T1000 (cell line): ENCODE data around the gene SPRYD3.
A peak's percentile ranks its signal among the peaks of the same experiment; 100 is the strongest.

Source experiments
- DNase-seq: peaks from one replicate; lab custom pipeline; 2025; ENCODE audit warnings: mixed read lengths; lab: John Stamatoyannopoulos, UW

SPRYD3 gene

GRCh38 chr12:53078425-53079225, 565 bp downstream of the SPRYD3 start:
- no peak for DNase-seq

DNA sequence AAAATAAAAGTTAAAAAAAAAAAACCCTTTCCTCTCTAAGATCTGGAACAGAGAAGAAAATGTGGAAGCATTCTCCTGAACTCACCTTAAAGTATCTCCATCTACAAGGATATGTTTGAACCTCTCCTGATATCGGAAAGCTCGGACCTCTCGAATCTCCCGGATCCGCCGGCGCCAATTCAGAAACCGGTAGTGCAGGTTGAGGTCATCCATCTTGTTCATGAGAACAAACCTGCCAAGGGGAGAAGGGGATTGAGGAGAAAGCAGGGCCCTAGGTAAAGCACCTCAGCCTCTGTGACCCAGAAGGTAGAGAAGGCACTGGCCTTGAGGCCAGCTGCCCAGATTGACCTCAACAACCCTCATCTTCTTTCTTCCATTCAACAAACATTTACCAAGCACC, 2.2 kb downstream of the SPRYD3 start:
- no peak for DNase-seq

- DNase-seq: no peak
These were observed 2.7 kb downstream of the SPRYD3 start for GRCh38 chr12:53076461-53076860.

DNA sequence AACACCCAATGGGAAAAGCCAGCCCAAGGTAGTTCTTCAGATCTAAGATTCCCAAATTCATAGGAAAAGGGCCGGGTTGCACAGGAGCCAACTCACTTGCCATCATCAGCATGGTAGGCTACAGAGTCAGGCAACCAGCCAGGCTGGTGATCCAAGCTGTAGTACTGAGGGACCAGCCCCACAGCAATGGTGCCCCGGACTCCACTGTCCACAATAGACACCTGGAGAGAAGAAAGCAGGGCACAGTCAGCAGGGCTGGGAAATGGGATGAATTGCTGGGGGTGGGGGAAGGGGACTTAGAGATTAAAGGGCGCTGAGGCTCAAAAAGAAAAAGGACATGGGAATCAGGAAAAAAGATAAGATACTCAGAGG, 4.2 kb downstream of the SPRYD3 start:
- no peak for DNase-seq

DNA sequence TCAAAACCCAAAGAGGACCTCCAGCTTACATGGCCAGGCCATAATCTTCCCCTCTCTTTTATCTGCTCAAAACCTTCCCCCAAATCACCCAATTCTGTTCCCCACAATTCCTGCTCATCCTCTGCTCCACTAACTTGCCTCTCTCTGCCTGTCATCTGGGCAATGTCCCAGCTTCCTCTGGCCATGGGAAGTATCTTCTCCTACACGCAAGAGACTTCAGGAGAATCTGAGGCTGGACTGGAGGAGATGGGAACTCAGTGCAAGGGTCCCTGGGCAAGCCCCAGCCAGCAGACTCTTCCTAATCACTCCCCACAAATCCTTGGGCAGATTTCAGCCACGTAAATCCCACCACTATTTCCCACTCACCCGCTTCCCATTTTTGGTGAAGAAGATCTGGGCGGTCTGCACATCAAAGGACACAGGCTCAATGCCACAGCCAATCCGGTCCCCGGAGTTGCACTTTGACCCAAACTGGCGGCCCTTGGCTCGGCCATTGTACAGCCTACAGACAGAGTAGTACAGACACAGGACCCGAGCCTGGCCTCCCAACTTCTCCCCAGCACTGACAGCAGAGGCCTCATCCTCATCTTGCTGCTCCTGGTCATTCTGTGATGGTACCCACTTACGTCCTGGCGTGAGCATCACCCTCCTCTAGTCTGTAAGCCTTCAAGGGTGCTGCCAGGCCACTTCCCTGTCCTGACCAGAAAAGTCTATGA, 4.7 kb downstream of the SPRYD3 start:
- no peak for DNase-seq

DNA sequence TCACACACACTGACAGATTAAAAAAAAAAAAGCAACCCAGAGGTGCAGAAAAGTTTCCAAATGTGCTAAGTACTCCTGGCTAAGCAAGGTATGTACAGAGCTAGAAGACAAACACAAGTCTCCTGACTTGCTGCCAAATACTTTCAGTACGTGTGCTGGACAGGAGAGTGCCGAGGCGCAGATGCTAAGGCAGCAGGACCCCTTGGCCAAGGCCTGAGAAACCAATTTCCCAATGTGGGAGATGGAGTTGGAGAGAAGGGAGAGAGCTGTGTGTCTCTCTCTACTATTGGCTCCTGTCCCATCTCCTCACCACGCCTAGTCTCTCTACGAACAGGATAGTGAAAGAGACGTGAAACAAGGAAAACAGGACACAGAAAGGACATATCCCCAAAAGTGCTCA, 5.3 kb downstream of the SPRYD3 start:
- no peak for DNase-seq

DNA sequence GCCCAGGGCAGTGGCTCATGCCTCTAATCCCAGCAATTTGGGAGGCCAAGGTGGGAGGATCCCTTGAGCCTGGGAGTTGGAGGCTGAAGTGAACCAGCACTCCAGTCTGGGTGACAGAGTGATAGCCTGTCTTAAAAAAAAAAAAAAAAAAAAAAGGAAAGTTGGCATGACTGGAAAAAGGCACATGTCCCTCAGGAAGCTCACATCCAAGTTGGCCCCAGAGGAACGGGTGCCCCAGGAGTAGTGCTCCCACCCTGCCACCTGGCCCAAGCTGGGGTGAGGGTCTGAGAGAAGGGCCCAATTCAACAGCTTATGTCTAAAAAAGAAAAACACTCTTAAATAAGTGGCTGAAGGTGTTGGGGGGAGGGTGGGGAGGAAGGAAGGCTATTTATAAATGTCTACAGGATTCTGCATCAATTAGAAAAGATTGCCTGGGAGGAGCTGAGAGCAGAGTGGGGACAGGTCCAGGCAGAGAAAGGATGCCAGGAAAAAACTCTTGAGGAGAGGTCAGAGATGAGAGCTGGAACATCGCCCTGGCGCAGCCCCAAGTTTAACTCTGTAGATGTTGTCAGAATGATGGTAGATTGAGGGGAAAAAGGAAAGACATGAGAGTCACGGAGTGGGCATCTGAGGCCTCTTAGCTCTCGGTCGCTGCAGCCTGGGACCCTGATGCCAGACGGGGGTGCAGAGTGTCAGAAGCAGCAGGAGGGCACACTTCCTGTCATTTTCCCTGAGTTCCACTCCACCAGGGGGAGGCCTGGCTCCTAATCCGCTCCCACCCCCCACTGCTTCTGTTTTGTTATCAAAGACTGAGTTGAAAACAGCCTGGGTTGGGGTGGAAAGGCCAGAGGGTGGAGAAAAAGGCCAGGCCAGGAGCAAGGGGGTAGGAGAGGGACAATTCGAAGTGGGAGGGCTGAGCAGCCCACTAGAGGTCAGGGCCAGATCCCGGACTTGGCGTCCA, 7.3 kb downstream of the SPRYD3 start:
- no peak for DNase-seq

- DNase-seq: no peak
These were observed 8.2 kb downstream of the SPRYD3 start for GRCh38 chr12:53070877-53071492.

DNA sequence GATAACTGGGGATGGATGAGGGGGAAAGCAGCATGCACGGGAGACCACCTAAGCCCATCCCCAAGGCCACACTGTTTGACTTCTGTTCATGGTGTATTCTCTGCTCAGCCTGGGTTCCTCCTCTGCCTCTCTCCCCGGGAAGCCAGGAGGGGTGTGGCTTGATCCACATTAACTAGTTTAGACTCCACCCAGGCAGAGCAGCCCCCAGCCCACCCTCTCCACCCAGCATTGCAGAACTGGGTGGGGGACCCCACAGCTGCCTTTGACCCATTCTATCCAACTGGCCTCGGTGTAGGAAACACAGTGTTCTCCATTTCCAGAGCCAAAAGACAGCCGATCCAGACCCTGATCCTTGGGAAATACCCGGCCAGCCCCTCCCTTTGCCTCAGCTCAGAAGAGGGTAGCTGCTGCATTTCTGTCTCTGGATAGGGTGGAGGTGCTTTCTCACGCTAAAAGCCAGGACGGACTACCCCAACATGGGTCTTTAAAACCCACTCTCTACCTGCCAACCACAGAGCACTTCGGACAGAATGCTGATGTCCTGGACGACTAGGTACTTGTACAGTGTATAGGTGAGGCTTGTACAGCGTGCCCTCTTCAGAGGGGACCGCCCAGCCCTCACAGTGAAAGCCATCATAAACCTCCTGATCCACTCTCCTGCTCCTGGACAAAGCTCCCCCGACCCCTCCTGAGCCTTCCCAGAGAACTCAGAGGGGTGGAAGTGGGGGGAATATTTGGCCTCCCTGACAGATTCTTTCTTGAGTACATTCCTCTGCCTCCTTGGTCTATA, 9.4 kb downstream of the SPRYD3 start:
- DNase-seq: no peak

DNA sequence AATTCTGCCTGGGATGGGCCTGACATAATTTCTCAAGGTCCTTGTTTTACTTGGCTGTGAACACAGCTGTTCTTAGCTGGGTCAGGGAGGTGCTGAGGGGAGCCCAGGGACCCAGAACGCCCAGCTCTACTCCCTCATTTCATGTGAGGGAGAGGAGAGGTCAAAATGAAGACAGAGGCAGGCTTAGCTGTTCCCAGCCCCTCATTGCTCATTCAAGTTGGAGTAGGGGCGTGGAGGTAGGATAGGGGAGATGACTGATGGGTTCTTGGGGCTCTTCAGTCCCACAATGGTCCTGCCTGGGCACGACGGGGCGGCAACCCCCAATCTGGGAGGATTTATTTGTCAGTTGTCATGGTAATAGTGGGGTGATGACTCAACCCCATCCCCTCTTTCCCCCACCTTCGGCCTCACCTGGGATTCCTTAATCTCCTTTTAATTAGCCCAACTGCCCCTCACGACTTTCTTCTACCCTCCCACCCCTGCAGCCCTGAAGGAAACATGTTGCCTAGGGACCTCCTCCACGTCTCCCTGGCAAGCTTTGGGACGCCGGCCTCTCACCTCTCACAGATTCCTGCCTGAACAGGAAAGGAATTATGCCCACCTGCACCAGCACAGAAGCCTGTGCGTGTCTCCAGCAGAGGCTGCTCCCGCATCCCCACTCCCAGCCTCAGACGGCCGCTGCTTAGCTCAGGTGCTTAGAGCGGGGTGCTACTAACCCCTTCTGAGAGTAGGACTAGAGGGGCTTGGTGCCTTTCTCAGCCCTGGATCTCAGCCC, 10.2 kb downstream of the SPRYD3 start:
- no peak for DNase-seq

DNA sequence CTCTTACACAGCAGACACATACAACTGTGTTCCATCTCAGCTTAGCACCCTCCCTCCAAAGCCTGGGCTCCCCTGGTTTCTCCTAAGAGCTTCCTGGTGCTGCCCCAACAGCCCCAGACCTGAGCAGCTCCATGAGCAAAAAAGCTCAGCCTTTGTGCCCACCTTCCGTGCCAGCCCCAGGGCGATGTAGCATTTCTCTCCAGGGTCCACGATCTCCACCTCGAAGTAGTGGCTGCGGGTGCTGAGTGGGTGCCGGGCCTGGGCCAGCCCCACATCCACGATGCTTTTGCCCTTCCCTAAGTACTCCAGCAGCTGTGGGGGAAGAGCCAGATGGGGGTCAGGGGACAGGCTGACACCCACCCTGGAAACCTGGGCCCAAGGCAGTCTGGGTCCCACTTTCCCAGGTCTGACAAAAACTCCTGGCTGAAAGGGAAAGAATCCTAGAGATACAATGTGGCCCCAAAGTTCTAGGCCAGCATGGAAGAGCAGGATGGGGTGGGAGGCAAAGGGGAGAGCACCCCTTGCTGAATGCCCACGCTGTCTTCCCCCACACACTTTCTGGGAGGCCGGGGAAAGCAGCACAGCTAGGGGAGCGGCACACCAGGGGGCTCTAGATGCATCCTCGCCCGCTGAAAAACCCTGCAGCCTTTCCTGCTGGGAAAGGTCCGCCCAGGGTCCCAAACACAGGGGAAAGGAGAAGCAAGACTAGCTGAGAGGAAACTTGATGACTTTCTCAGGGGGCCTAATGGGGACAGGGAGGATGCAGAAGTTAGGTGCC, 11.0 kb downstream of the SPRYD3 start:
- DNase-seq: no peak

- no peak for DNase-seq
These were observed 11.9 kb downstream of the SPRYD3 start for GRCh38 chr12:53067074-53067992.

GRCh38 chr12:53065975-53066931, 12.9 kb downstream of the SPRYD3 start:
- DNase-seq: peak; percentile 53

DNA sequence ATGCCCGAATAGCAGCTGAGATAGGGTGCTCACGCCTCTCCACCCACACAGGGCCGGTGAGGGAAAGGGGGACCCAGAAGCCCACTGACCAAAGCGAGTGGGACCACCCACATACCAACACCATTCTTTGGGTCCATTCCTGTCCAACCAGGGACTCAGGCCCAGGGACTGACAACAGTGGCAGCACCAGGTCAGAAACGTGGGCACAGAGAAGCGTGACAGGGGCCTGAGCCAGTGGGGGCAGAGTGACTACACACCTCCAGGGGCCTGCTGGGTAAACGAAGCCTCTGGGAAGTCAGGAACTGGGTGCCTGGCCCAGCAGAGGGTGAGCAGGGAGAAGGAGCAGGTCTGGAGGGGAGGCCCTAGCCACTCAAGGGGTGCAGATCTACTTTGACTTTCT, 13.7 kb downstream of the SPRYD3 start:
- no peak for DNase-seq

GRCh38 chr12:53064613-53065436, 14.4 kb downstream of the SPRYD3 start:
- DNase-seq: no peak
